ENCODE data around the gene CADM2. TPM values are rescaled to one million over a fixed set of nuclear protein-coding genes. Genes with fewer than 3 reads are reported as not detected.
"Not testable (repeated sequence)": the region's sequence is repeated elsewhere in the genome, so short reads cannot be mapped to it uniquely, and the experiment has no call there.

CADM2 gene
- total RNA-seq, 4 donors from 2014 or later, result 1.2 to 22.3 (median 2.4) TPM

DNA sequence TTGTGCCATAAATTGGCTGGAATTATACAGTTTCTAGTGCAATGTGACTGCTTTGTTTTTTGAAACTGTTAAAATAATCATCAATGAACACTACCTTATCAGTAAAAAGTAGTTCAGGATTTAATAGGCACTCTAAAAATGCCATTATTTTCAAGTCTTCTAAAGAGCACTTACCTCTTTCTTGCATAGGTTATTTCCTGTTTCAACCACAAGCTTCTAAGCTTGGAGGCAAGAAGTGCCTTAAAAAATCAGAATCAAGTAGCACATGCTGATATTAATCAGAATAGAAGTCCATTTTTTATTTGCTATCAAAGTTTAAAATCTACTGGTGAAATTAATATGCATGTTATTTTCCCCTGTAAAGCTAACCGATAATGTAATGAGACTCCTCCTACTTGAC is 991.6 kb downstream of the CADM2 start:
- Histone ChIP-seq H3K4me3 (no peak overlapping the region), H3K9me3 (no peaks in the 10 kb centered on the region), H3K27ac (no peak overlapping the region), H3K36me3 (no peaks in the 10 kb centered on the region), H3K4me1 (no peaks in the 10 kb centered on the region), H3K27me3 (no peaks in the 10 kb centered on the region)
- DNase-seq, result no peak
- TF ChIP-seq CTCF (IDR thresholded peaks at IDR 0.05), result no peak
- TF ChIP-seq POLR2A (IDR thresholded peaks at IDR 0.05), result no peak

DNA sequence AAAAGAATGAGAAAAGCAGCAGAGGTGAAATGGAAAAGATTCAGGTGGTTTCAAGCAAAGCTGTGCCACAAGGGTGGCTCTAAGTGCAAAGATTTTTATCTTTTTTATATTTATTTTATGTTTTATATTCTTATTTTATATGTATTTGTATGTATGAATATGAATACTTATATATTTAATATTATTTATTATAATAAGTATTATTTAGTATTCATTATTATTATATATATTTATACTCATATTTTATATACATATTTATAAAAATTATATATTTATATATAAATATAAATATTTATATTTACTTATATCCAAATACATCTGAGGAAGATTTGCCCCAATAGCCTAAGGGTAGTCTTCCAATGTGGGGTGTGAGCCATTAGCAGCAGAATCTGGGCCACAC is 1002.0 kb downstream of the CADM2 start:
- TF ChIP-seq POLR2A (IDR thresholded peaks at IDR 0.05), result no peak
- no peak for TF ChIP-seq CTCF (IDR thresholded peaks at IDR 0.05)
- no peak for DNase-seq
- Histone ChIP-seq H3K27ac (no peak overlapping the region), H3K36me3 (no peaks in the 10 kb centered on the region), H3K4me3 (no peak overlapping the region), H3K27me3 (no peaks in the 10 kb centered on the region), H3K9me3 (no peaks in the 10 kb centered on the region), H3K4me1 (no peaks in the 10 kb centered on the region)

DNA sequence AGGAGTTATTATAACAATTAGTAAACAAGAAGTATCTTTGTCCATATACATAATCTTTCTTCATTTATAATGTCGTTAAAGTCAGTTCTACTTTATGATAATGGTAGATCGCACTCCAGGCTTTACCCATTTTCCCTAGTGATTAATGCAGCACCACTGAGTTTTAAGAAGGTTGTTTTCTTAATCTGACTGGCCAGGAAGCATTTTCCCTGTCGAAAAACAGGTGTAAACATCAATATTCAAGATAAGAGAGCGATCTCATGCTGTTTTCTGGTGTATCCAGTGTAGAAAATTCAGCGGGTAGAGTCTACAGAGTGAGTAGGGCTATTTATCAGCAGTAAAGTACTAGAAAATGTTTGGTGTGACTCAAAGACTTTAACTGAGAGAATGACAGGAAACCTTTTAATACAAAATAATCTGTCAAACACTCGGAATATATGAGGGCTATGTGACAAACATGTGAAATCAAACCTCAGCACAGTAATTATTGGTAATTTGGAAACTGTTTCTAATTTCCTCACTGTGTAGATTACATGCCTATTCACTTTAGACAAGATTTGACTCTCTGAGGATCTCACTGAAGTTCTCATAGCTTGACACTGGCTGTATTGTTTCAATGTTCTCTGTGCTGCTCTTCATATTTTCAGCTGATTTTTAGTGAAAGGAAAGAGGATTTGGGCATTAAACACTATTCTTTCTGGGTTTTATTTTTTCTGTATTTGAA is 1019.0 kb downstream of the CADM2 start:
- Histone ChIP-seq H3K4me1 (no peaks in the 10 kb centered on the region), H3K27me3 (no peaks in the 10 kb centered on the region), H3K36me3 (no peaks in the 10 kb centered on the region), H3K27ac (no peak overlapping the region), H3K9me3 (no peaks in the 10 kb centered on the region), H3K4me3 (no peak overlapping the region)
- no peak for DNase-seq
- TF ChIP-seq POLR2A (IDR thresholded peaks at IDR 0.05) (no peak), CTCF (IDR thresholded peaks at IDR 0.05) (no peak)

DNA sequence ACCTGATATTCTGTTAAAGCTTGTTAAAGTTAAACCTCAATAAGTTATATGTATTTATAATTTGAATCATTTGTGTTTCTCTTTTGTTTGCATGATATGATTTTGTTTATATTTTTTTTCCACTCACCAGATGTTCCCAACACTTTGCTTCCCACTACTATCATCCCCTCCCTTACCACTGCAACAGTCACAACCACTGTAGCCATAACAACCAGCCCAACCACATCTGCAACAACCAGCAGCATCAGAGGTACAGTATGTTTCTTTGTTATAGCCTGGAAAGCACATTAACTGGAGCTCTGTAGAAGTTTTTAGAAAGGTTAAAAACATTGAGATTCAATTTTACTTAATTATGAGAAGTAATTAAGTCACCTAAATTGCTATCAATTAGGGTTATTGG is 1020.2 kb downstream of the CADM2 start:
- no peak for DNase-seq
- H3K27me3 ChIP-seq, result no peaks in the 10 kb centered on the region
- no peak overlapping the region for H3K27ac ChIP-seq
- no peak overlapping the region for H3K4me3 ChIP-seq
- H3K36me3 ChIP-seq, result no peaks in the 10 kb centered on the region
- no peaks in the 10 kb centered on the region for H3K4me1 ChIP-seq
- no peak for TF ChIP-seq POLR2A (IDR thresholded peaks at IDR 0.05)
- TF ChIP-seq CTCF (IDR thresholded peaks at IDR 0.05), result no peak
- H3K9me3 ChIP-seq, result no peaks in the 10 kb centered on the region

DNA sequence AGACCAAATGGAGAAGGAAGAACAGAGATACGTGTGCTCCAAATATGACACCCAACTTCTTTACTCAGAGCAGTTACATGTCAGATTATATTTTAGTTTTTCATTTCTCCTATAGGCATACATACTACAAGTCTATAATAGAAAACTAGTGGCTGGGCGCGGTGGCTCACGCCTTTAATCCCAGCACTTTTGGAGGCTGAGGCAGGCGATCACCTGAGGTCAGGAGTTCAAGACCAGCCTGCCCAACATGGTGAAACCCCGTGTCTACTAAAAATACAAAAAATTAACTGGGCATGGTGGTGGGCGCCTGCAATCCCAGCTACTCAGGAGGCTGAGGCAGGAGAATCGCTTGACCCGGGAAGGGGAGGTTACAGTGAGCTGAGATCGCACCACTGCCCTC is 1030.8 kb downstream of the CADM2 start:
- not testable (repeated sequence) for H3K36me3 ChIP-seq, DNase-seq, H3K4me1 ChIP-seq, H3K27ac ChIP-seq, H3K4me3 ChIP-seq, H3K27me3 ChIP-seq, H3K9me3 ChIP-seq

DNA sequence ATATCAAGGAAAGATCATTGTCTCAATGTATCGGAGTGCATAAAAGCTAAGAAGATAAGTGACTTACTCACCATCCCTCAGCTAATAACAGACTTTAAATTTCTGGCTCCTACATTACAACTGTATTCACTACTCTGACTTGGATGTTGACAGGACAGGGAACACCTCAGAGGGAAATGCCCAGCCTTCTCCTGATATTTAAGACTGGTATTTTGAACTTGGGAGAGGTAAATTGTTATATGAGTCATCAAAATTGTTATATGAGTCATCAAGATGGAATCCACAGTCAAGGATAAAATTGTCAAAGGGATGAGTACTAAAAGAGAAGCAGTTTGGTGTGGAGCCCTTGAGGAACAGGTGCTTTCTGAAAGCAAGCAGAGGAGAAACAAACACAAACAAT is 1070.8 kb downstream of the CADM2 start:
- Histone ChIP-seq H3K4me1 (no peaks in the 10 kb centered on the region), H3K9me3 (no peaks in the 10 kb centered on the region), H3K27me3 (no peaks in the 10 kb centered on the region), H3K4me3 (no peak overlapping the region), H3K27ac (no peak overlapping the region), H3K36me3 (no peaks in the 10 kb centered on the region)
- no peak for TF ChIP-seq POLR2A (IDR thresholded peaks at IDR 0.05)
- no peak for TF ChIP-seq CTCF (IDR thresholded peaks at IDR 0.05)
- no peak for DNase-seq
